ENCODE results near the gene BGLAP. TPM values are rescaled to one million over a fixed set of nuclear protein-coding genes. Genes with fewer than 3 reads are reported as not detected.

Gene BGLAP
- total and polyA plus RNA-seq, 11 donors, result 0.32 to 0.99 (median 0.58) TPM; not detected in 3

DNA sequence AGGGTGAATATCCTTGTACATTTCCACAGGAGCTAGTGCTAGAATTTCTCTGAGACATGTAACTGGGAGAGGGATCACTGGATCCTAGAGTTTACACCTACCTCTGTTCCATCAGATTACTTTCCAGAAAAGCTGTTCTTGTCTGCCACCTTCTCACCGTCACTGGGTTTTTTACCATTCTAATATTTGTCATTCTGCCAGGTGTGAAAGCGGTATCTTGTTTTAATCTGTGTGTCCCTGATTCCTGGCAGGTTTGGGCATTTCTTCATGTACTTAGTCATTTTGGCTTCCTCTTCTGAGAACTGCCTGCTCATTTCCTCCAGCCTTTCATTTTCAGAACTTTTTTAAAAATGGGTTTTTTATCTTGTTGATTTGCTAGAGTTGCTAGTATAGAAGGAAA lies 24.1 kb upstream of the BGLAP start:
- intact Hi-C loops (cut with DNase I), result no loop called here

DNA sequence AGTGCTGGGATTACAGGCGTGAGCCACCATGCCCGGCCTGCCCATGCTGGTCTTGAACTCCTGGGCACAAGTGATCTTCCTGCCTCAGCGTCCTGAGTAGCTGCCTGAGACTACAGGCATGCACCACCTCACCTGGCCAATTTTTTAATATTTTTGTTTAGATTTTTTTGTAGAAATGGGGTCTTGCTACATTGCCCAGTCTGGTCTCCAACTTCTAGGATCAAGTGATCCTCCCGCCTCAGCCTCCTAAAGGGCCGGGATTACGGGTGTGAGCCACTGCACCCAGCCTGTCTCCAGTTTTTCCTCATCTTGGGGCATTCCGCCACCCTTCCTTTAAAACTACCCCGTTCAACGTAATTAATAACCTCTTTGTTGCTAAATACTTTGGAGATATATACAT lies 21.8 kb upstream of the BGLAP start:
- WGBS, 4 donors, result 96 to 97% (median 96%) methylated on average over 9 of the region's 9 CpGs
- no peaks in the 10 kb centered on the region for H3K27me3 ChIP-seq
- peaks cover 0 to 61% (median 44%) of the 10 kb centered on the region in 9 donors for H3K36me3 ChIP-seq
- H3K27ac ChIP-seq, result no peak overlapping the region
- intact Hi-C loops (cut with DNase I), result loop anchor here in 1 of 10 donors (5.0 kb wide), 1 partner anchor 128 kb away; no protein-coding TSS in a partner anchor
- H3K9me3 ChIP-seq, result no peaks in the 10 kb centered on the region
- DNase-seq (no peak), ATAC-seq (no peak)
- H3K4me1 ChIP-seq, result peaks cover 0 to 27% (median 7%) of the 10 kb centered on the region in 12 donors
- no peak overlapping the region for H3K4me3 ChIP-seq
- no peak for TF ChIP-seq POLR2A (IDR thresholded peaks at IDR 0.05)
- TF ChIP-seq, protein P1, sequence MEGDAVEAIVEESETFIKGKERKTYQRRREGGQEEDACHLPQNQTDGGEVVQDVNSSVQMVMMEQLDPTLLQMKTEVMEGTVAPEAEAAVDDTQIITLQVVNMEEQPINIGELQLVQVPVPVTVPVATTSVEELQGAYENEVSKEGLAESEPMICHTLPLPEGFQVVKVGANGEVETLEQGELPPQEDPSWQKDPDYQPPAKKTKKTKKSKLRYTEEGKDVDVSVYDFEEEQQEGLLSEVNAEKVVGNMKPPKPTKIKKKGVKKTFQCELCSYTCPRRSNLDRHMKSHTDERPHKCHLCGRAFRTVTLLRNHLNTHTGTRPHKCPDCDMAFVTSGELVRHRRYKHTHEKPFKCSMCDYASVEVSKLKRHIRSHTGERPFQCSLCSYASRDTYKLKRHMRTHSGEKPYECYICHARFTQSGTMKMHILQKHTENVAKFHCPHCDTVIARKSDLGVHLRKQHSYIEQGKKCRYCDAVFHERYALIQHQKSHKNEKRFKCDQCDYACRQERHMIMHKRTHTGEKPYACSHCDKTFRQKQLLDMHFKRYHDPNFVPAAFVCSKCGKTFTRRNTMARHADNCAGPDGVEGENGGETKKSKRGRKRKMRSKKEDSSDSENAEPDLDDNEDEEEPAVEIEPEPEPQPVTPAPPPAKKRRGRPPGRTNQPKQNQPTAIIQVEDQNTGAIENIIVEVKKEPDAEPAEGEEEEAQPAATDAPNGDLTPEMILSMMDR (IDR thresholded peaks at IDR 0.05), result no peak

More for the DNA sequence above, 24.1 kb upstream of the BGLAP start:
- H3K9me3 ChIP-seq, result no peaks in the 10 kb centered on the region
- H3K4me1 ChIP-seq, result peaks cover 0 to 37% (median 18%) of the 10 kb centered on the region in 12 donors
- no peak for ATAC-seq
- H3K4me3 ChIP-seq, result peak overlapping the region in 1 of 12 donors; percentile 19
- WGBS, 4 donors, result 52 to 59% (median 54%) methylated on average over 2 of the region's 2 CpGs
- peak overlapping the region in 7 of 12 donors; percentile 1 to 94 (median 18) for H3K27ac ChIP-seq
- no peak for DNase-seq
- H3K27me3 ChIP-seq, result no peaks in the 10 kb centered on the region
- no peak for TF ChIP-seq POLR2A (IDR thresholded peaks at IDR 0.05)
- TF ChIP-seq, protein P1 (IDR thresholded peaks at IDR 0.05), result no peak
- peaks cover 0 to 51% (median 39%) of the 10 kb centered on the region in 9 donors for H3K36me3 ChIP-seq

DNA sequence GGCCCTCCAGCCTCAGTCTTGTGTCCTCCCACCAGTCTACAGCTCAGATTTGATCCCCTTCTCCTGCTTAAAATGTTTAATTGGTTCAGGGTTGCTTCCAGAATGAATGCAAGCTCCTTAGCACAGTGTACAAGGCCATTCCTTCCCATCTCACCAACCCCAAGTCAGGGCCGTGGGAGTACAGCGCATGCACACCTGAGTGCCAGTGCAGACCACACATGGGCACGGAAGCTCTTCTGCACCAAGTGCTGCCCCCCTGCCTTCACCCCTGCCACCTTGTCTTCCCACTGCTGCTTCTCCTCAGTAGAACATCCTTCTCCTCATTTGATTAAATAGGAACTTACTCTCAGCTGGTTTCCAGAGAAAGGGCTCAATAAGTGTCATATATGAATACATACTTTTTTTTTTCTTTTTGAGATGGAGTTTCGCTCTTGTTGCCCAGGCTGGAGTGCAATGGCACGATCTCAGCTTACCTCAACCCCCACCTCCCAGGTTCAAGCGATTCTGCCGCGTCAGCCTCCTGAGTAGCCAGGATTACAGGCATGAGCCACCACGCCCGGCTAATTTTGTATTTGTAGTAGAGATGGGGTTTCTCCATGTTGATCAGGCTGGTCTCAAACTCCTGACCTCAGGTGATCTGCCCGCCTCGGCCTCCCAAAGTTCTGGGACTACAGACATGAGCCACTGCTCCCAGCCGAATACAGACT lies 19.8 kb upstream of the BGLAP start:
- Histone ChIP-seq H3K36me3 (peaks cover 0 to 68% (median 47%) of the 10 kb centered on the region in 9 donors), H3K4me3 (no peak overlapping the region), H3K27me3 (no peaks in the 10 kb centered on the region), H3K4me1 (peaks cover 0 to 38% (median 7%) of the 10 kb centered on the region in 12 donors), H3K27ac (no peak overlapping the region), H3K9me3 (no peaks in the 10 kb centered on the region)
- WGBS, 4 donors, result 91 to 97% (median 93%) methylated on average over 13 of the region's 13 CpGs
- intact Hi-C loops (cut with DNase I), result loop anchor here in 2 of 10 donors (2.0 to 5.0 kb wide), 2 partner anchors 130 to 131 kb away; no protein-coding TSS in a partner anchor
- TF ChIP-seq POLR2A (IDR thresholded peaks at IDR 0.05), result no peak
- TF ChIP-seq, protein P1 (IDR thresholded peaks at IDR 0.05), result no peak
- ATAC-seq (no peak), DNase-seq (no peak)

DNA sequence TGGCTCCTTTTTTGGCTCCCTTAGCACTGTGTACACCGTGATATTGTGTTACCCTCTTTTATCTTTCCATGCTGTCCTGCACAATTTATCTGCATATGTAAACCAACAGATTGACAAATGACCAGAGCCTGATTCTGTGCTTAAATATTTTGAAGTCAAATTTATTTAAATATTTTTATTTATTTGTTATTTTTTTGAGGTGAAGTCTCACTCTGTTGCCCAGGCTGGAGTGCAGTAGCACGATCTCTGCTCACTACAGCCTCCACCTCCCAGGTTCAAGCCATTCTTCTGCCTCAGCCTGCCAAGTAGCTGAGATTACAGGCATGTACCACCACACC lies 16.3 kb upstream of the BGLAP start:
- no peak overlapping the region for H3K27ac ChIP-seq
- DNase-seq, result no peak
- no peak for ATAC-seq
- peaks cover 0 to 90% (median 70%) of the 10 kb centered on the region in 9 donors for H3K36me3 ChIP-seq
- H3K4me3 ChIP-seq, result no peak overlapping the region
- no peaks in the 10 kb centered on the region for H3K27me3 ChIP-seq
- whole genome bisulfite sequencing, 4 donors, result 7 to 21% (median 13%) methylated on average over 2 of the region's 2 CpGs
- TF ChIP-seq POLR2A (IDR thresholded peaks at IDR 0.05), result no peak
- TF ChIP-seq, protein P1 (IDR thresholded peaks at IDR 0.05), result no peak
- H3K4me1 ChIP-seq, result peaks cover 0 to 16% (median 0%) of the 10 kb centered on the region in 12 donors
- H3K9me3 ChIP-seq, result no peaks in the 10 kb centered on the region
- intact Hi-C loops (cut with DNase I), result loop anchor here (1.0 to 2.0 kb wide), 6 partner anchors 79 to 135 kb away; no protein-coding TSS in a partner anchor
